ENCODE results near the gene SERPINB12. TPM values are rescaled to one million over a fixed set of nuclear protein-coding genes. Genes with fewer than 3 reads are reported as not detected.

Gene SERPINB12
- total and polyA plus RNA-seq, 5 donors from 2014 or later, result not detected

DNA sequence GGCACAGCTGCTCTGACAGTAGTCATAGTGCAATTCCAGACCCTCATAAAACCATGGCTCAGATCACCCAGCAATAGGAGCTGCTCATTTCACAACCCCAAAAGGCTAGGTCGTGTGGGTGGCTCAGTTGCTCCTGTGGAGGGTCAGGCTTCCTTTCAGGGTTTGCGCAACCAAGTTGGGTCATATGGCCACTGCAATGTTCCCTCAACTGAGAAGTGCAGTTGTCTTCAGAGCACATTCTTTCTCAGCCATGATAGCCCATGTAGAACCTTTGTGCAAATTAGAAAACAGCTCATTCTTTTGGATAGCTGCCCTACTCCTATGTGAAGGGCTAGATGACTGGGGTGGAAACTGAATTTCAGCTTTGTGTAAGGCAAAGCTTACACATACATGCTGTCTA, 48.2 kb downstream of the SERPINB12 start:
- no peak for ATAC-seq (ENCODE audit: low read depth in 2 of 2)
- no peak overlapping the region for H3K4me3 ChIP-seq (ENCODE audit: low read depth, low read length)
- H3K9me3 ChIP-seq (ENCODE audit: control insufficient read depth in 2 of 2, low read length in 2 of 2), result no peaks in the 10 kb centered on the region
- Mint-ChIP-seq H3K27me3 (no peaks in the 10 kb centered on the region), H3K4me1 (no peaks in the 10 kb centered on the region), H3K36me3 (no peaks in the 10 kb centered on the region), H3K9me3 (no peaks in the 10 kb centered on the region), H3K4me3 (no peak overlapping the region), H3K27ac (no peak overlapping the region)
- H3K4me1 ChIP-seq (ENCODE audit: control insufficient read depth, insufficient read depth, low read length, poor library complexity, severe bottlenecking), result no peaks in the 10 kb centered on the region
- no peak overlapping the region for H3K27ac ChIP-seq (ENCODE audit: insufficient read depth, low read length, poor library complexity, severe bottlenecking)
- DNase-seq, result no peak
- H3K27me3 ChIP-seq (ENCODE audit: control insufficient read depth, insufficient read depth, low read length), result no peaks in the 10 kb centered on the region
- H3K36me3 ChIP-seq (ENCODE audit: control insufficient read depth, insufficient read depth, low read length), result no peaks in the 10 kb centered on the region

DNA sequence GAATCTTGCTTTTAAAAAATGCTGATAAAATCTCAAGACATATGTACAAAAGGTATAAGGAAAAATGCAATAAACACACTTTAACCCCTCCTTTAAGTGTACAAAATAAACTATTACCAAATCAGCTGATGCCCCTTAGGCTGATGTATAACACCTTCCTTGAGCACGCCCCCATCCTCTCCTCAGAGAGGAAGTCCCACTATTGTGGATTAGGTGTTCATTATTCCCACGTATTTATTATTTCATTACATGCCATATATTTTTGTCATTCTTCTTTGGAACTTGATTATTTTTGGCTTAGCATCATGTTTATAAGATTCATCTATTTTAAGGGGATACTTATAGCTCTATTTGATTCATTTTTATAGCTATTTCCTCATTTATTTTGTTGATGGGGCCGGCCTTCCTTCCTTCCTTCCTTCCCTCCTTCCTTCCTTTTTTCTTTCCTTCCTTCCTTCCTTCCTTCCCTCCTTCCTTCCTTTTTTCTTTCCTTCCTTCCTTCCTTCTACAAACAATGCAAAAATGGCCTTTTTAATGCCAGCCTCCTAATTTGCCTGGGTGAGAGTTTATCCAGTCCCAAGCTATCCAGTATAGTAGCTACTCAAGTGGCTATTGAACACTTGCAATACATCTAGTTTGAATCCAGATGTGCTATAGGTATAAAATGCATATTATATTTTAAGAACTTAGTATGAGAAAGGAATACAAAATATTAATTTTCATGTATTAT, 49.0 kb downstream of the SERPINB12 start:
- ATAC-seq (ENCODE audit: low read depth in 2 of 2) (no peak), DNase-seq (no peak)
- no peak overlapping the region for H3K4me3 Mint-ChIP-seq
- no peak overlapping the region for H3K27ac Mint-ChIP-seq
- H3K4me1 ChIP-seq (ENCODE audit: control insufficient read depth, insufficient read depth, low read length, poor library complexity, severe bottlenecking), result no peaks in the 10 kb centered on the region
- H3K9me3 Mint-ChIP-seq, result no peaks in the 10 kb centered on the region
- H3K27ac ChIP-seq (ENCODE audit: insufficient read depth, low read length, poor library complexity, severe bottlenecking), result no peak overlapping the region
- no peaks in the 10 kb centered on the region for H3K27me3 Mint-ChIP-seq
- H3K4me3 ChIP-seq (ENCODE audit: low read depth, low read length), result no peak overlapping the region
- no peaks in the 10 kb centered on the region for H3K36me3 ChIP-seq (ENCODE audit: control insufficient read depth, insufficient read depth, low read length)
- H3K4me1 Mint-ChIP-seq, result no peaks in the 10 kb centered on the region
- no peaks in the 10 kb centered on the region for H3K36me3 Mint-ChIP-seq
- H3K27me3 ChIP-seq (ENCODE audit: control insufficient read depth, insufficient read depth, low read length), result no peaks in the 10 kb centered on the region
- H3K9me3 ChIP-seq (ENCODE audit: control insufficient read depth in 2 of 2, low read length in 2 of 2), result no peaks in the 10 kb centered on the region

- Histone ChIP-seq H3K27me3 (ENCODE audit: control insufficient read depth, insufficient read depth, low read length) (no peaks in the 10 kb centered on the region), H3K36me3 (ENCODE audit: control insufficient read depth, insufficient read depth, low read length) (no peaks in the 10 kb centered on the region), H3K9me3 (ENCODE audit: control insufficient read depth in 2 of 2, low read length in 2 of 2) (no peaks in the 10 kb centered on the region), H3K27ac (ENCODE audit: insufficient read depth, low read length, poor library complexity, severe bottlenecking) (no peak overlapping the region), H3K4me1 (ENCODE audit: control insufficient read depth, insufficient read depth, low read length, poor library complexity, severe bottlenecking) (no peaks in the 10 kb centered on the region), H3K4me3 (ENCODE audit: low read depth, low read length) (no peak overlapping the region)
- Mint-ChIP-seq H3K27ac (no peak overlapping the region), H3K27me3 (no peaks in the 10 kb centered on the region), H3K4me1 (no peaks in the 10 kb centered on the region), H3K4me3 (no peak overlapping the region), H3K36me3 (no peaks in the 10 kb centered on the region), H3K9me3 (no peaks in the 10 kb centered on the region)
- DNase-seq, result no peak
- ATAC-seq (ENCODE audit: low read depth in 2 of 2), result no peak
Observed at GRCh38 chr18:63591725-63592124, 49.6 kb downstream of the SERPINB12 start.

- Histone ChIP-seq H3K27me3 (ENCODE audit: control insufficient read depth, insufficient read depth, low read length) (no peaks in the 10 kb centered on the region), H3K4me3 (ENCODE audit: low read depth, low read length) (no peak overlapping the region), H3K27ac (ENCODE audit: insufficient read depth, low read length, poor library complexity, severe bottlenecking) (no peak overlapping the region), H3K36me3 (ENCODE audit: control insufficient read depth, insufficient read depth, low read length) (no peaks in the 10 kb centered on the region), H3K9me3 (ENCODE audit: control insufficient read depth in 2 of 2, low read length in 2 of 2) (no peaks in the 10 kb centered on the region), H3K4me1 (ENCODE audit: control insufficient read depth, insufficient read depth, low read length, poor library complexity, severe bottlenecking) (no peaks in the 10 kb centered on the region)
- Mint-ChIP-seq H3K27ac (no peak overlapping the region), H3K4me1 (no peaks in the 10 kb centered on the region), H3K9me3 (peaks cover 0 to under 1% (median 0%) of the 10 kb centered on the region in 7 donors), H3K27me3 (no peaks in the 10 kb centered on the region), H3K36me3 (no peaks in the 10 kb centered on the region), H3K4me3 (no peak overlapping the region)
- DNase-seq (no peak), ATAC-seq (ENCODE audit: low read depth in 2 of 2) (no peak)
Observed at GRCh38 chr18:63592471-63592870, 50.3 kb downstream of the SERPINB12 start.

DNA sequence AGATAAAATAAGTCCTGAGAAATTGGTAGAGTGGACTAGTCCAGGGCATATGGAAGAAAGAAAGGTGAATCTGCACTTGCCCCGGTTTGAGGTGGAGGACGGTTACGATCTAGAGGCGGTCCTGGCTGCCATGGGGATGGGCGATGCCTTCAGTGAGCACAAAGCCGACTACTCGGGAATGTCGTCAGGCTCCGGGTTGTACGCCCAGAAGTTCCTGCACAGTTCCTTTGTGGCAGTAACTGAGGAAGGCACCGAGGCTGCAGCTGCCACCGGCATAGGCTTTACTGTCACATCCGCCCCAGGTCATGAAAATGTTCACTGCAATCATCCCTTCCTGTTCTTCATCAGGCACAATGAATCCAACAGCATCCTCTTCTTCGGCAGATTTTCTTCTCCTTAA, 54.8 kb downstream of the SERPINB12 start:
- no peaks in the 10 kb centered on the region for H3K4me1 ChIP-seq (ENCODE audit: control insufficient read depth, insufficient read depth, low read length, poor library complexity, severe bottlenecking)
- H3K4me1 Mint-ChIP-seq, result no peaks in the 10 kb centered on the region
- H3K27ac Mint-ChIP-seq, result no peak overlapping the region
- DNase-seq (no peak), ATAC-seq (ENCODE audit: low read depth in 2 of 2) (no peak)
- H3K4me3 ChIP-seq (ENCODE audit: low read depth, low read length), result no peak overlapping the region
- H3K27me3 Mint-ChIP-seq, result no peaks in the 10 kb centered on the region
- no peaks in the 10 kb centered on the region for H3K36me3 ChIP-seq (ENCODE audit: control insufficient read depth, insufficient read depth, low read length)
- H3K9me3 ChIP-seq (ENCODE audit: control insufficient read depth in 2 of 2, low read length in 2 of 2), result no peaks in the 10 kb centered on the region
- H3K36me3 Mint-ChIP-seq, result no peaks in the 10 kb centered on the region
- no peak overlapping the region for H3K27ac ChIP-seq (ENCODE audit: insufficient read depth, low read length, poor library complexity, severe bottlenecking)
- H3K4me3 Mint-ChIP-seq, result no peak overlapping the region
- peaks cover 0 to 5% (median 0%) of the 10 kb centered on the region in 7 donors for H3K9me3 Mint-ChIP-seq
- H3K27me3 ChIP-seq (ENCODE audit: control insufficient read depth, insufficient read depth, low read length), result no peaks in the 10 kb centered on the region

DNA sequence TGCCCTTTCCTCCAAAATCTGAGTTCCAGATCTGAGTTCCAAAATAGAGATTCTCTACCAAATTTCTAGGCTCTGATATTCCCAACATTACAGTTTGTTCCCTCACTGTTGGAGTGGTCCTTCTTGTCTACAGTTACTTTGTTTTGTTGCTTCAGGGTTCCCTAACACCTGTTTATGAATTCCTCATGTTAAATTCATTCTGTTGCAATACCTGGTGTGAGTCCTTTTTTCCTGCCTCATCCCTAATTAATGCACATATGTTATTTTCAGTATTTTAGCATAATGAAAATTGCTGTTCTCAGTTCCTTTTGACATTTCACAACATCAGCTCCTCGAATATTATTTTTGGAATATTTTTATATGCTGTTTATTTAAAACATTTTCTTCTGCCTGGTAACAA, 61.2 kb downstream of the SERPINB12 start:
- ATAC-seq (ENCODE audit: low read depth in 2 of 2), result no peak
- H3K4me1 Mint-ChIP-seq, result no peaks in the 10 kb centered on the region
- H3K9me3 Mint-ChIP-seq, result peaks cover 0 to 5% (median 3%) of the 10 kb centered on the region in 7 donors
- no peaks in the 10 kb centered on the region for H3K27me3 Mint-ChIP-seq
- H3K27ac Mint-ChIP-seq, result no peak overlapping the region
- no peak overlapping the region for H3K4me3 Mint-ChIP-seq
- no peak overlapping the region for H3K4me3 ChIP-seq (ENCODE audit: low read depth, low read length)
- no peaks in the 10 kb centered on the region for H3K36me3 Mint-ChIP-seq
- H3K27ac ChIP-seq (ENCODE audit: insufficient read depth, low read length, poor library complexity, severe bottlenecking), result no peak overlapping the region
- no peaks in the 10 kb centered on the region for H3K36me3 ChIP-seq (ENCODE audit: control insufficient read depth, insufficient read depth, low read length)
- no peaks in the 10 kb centered on the region for H3K4me1 ChIP-seq (ENCODE audit: control insufficient read depth, insufficient read depth, low read length, poor library complexity, severe bottlenecking)
- H3K27me3 ChIP-seq (ENCODE audit: control insufficient read depth, insufficient read depth, low read length), result no peaks in the 10 kb centered on the region
- no peaks in the 10 kb centered on the region for H3K9me3 ChIP-seq (ENCODE audit: control insufficient read depth in 2 of 2, low read length in 2 of 2)
- DNase-seq, result no peak

- DNase-seq (no peak), ATAC-seq (ENCODE audit: low read depth in 2 of 2) (no peak)
- Histone ChIP-seq H3K4me1 (ENCODE audit: control insufficient read depth, insufficient read depth, low read length, poor library complexity, severe bottlenecking) (no peaks in the 10 kb centered on the region), H3K4me3 (ENCODE audit: low read depth, low read length) (no peak overlapping the region), H3K9me3 (ENCODE audit: control insufficient read depth in 2 of 2, low read length in 2 of 2) (no peaks in the 10 kb centered on the region), H3K27me3 (ENCODE audit: control insufficient read depth, insufficient read depth, low read length) (no peaks in the 10 kb centered on the region), H3K27ac (ENCODE audit: insufficient read depth, low read length, poor library complexity, severe bottlenecking) (no peak overlapping the region), H3K36me3 (ENCODE audit: control insufficient read depth, insufficient read depth, low read length) (no peaks in the 10 kb centered on the region)
- Mint-ChIP-seq H3K9me3 (peaks cover 0 to 5% (median 3%) of the 10 kb centered on the region in 7 donors), H3K27me3 (no peaks in the 10 kb centered on the region), H3K4me3 (no peak overlapping the region), H3K27ac (no peak overlapping the region), H3K4me1 (no peaks in the 10 kb centered on the region), H3K36me3 (no peaks in the 10 kb centered on the region)
Observed at GRCh38 chr18:63603772-63604171, 61.6 kb downstream of the SERPINB12 start.

- H3K27ac Mint-ChIP-seq, result no peak overlapping the region
- H3K4me1 ChIP-seq (ENCODE audit: control insufficient read depth, insufficient read depth, low read length, poor library complexity, severe bottlenecking), result no peaks in the 10 kb centered on the region
- H3K4me3 Mint-ChIP-seq, result no peak overlapping the region
- H3K36me3 Mint-ChIP-seq, result no peaks in the 10 kb centered on the region
- no peaks in the 10 kb centered on the region for H3K27me3 ChIP-seq (ENCODE audit: control insufficient read depth, insufficient read depth, low read length)
- H3K4me1 Mint-ChIP-seq, result no peaks in the 10 kb centered on the region
- DNase-seq (no peak), ATAC-seq (ENCODE audit: low read depth in 2 of 2) (no peak)
- H3K9me3 Mint-ChIP-seq, result peaks cover 0 to 5% (median 2%) of the 10 kb centered on the region in 7 donors
- peaks cover under 1% of the 10 kb centered on the region for H3K27me3 Mint-ChIP-seq
- no peak overlapping the region for H3K27ac ChIP-seq (ENCODE audit: insufficient read depth, low read length, poor library complexity, severe bottlenecking)
- H3K36me3 ChIP-seq (ENCODE audit: control insufficient read depth, insufficient read depth, low read length), result no peaks in the 10 kb centered on the region
- no peak overlapping the region for H3K4me3 ChIP-seq (ENCODE audit: low read depth, low read length)
- no peaks in the 10 kb centered on the region for H3K9me3 ChIP-seq (ENCODE audit: control insufficient read depth in 2 of 2, low read length in 2 of 2)
Observed at GRCh38 chr18:63604791-63605567, 62.8 kb downstream of the SERPINB12 start.
